HG03103 (cell line): Measurements from ENCODE around the gene ATP2A1.
"Not testable (repeated sequence)": the region's sequence is repeated elsewhere in the genome, so short reads cannot be mapped to it uniquely, and the experiment has no call there.

Source experiments
- ATAC-seq: cut with Tn5 transposase; IDR thresholded peaks from one replicate; pipeline ENCODE4 v1.9.1; 2021; ENCODE audit warnings: low read depth; ENCODE audit not compliant: unreplicated experiment

Gene ATP2A1

DNA sequence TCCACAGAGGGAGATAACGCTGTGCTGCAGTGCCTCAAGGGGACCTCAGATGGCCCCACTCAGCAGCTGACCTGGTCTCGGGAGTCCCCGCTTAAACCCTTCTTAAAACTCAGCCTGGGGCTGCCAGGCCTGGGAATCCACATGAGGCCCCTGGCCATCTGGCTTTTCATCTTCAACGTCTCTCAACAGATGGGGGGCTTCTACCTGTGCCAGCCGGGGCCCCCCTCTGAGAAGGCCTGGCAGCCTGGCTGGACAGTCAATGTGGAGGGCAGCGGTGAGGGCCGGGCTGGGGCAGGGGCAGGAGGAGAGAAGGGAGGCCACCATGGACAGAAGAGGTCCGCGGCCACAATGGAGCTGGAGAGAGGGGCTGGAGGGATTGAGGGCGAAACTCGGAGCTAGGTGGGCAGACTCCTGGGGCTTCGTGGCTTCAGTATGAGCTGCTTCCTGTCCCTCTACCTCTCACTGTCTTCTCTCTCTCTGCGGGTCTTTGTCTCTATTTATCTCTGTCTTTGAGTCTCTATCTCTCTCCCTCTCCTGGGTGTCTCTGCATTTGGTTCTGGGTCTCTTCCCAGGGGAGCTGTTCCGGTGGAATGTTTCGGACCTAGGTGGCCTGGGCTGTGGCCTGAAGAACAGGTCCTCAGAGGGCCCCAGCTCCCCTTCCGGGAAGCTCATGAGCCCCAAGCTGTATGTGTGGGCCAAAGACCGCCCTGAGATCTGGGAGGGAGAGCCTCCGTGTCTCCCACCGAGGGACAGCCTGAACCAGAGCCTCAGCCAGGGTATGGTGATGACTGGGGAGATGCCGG, 54.3 kb downstream of the ATP2A1 start:
- no peak for ATAC-seq

- no peak for ATAC-seq
Observed at GRCh38 chr16:28933171-28933570, 54.9 kb downstream of the ATP2A1 start.

GRCh38 chr16:28935346-28935745, 57.1 kb downstream of the ATP2A1 start:
- ATAC-seq, result no peak

- peak; percentile 71 for ATAC-seq
Observed at GRCh38 chr16:28935924-28936783, 57.9 kb downstream of the ATP2A1 start.

GRCh38 chr16:28936784-28937155, 58.5 kb downstream of the ATP2A1 start:
- no peak for ATAC-seq

- ATAC-seq, result no peak
Observed at GRCh38 chr16:28937222-28937876, 59.1 kb downstream of the ATP2A1 start.

DNA sequence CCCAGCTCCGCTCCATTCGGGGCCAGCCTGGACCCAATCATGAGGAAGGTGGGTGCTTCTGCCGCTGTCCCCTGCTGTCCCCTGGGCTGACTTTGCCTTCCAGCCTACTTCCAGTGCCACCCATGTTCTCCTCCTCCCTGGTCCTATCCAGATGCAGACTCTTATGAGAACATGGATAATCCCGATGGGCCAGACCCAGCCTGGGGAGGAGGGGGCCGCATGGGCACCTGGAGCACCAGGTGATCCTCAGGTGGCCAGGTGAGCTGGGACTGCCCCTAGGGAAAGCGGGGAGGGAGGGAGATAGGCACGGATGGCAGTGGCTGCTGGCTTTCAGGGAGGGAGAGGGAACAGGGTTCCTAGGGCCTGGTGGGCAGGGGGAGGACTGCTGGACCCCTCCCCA, 60.4 kb downstream of the ATP2A1 start:
- ATAC-seq, result no peak

DNA sequence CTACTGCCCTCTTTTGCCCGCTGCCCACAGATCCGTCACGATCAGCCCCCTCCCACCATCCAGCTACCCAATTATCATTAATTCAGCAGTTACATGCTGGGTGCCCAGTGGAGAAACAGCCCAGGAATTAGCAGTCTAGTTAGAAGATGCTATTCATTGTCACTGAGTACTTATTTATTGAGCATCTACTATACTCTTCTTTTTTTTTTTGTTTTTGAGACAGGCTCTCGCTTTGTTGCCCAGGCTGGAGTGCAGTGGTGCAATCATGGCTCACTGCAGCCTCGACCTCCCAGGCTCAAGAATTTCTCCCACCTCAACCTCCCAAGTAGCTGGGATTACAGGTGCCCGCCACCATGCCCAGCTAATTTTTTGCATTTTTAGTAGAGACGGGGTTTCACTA, 61.5 kb downstream of the ATP2A1 start:
- not testable (repeated sequence) for ATAC-seq

- ATAC-seq, result no peak
Observed at GRCh38 chr16:28943281-28943680, 65.0 kb downstream of the ATP2A1 start.

- ATAC-seq, result no peak
Observed at GRCh38 chr16:28946681-28947080, 68.4 kb downstream of the ATP2A1 start.

DNA sequence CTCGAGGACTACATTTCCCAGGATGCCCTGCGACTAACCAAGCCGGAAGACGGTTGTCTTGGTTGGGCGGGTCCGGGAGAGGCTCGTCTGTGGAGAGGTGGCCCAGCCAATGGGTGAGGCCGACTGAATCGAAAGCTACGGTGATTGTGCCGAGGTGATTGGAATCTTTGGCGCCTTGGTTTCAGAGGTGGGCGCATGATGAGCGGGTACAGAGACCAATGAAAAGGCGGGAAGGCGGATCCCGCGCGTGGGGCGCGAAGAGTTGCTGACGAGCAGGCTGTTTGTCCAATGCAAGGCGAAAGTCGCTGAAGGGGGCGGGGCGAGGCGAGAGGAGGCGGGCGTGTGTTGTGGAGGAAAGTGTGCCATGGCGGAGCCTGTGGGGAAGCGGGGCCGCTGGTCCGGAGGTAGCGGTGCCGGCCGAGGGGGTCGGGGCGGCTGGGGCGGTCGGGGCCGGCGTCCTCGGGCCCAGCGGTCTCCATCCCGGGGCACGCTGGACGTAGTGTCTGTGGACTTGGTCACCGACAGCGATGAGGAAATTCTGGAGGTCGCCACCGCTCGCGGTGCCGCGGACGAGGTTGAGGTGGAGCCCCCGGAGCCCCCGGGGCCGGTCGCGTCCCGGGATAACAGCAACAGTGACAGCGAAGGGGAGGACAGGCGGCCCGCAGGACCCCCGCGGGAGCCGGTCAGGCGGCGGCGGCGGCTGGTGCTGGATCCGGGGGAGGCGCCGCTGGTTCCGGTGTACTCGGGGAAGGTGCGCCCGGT, 72.5 kb downstream of the ATP2A1 start, which contains the start of gene NFATC2IP:
NFATC2IP (plus strand) TSS at position 290 of the 762 bp plus-strand sequence; CDS start at position 365, 75 bp downstream.
- ATAC-seq, result peak; percentile 92

DNA sequence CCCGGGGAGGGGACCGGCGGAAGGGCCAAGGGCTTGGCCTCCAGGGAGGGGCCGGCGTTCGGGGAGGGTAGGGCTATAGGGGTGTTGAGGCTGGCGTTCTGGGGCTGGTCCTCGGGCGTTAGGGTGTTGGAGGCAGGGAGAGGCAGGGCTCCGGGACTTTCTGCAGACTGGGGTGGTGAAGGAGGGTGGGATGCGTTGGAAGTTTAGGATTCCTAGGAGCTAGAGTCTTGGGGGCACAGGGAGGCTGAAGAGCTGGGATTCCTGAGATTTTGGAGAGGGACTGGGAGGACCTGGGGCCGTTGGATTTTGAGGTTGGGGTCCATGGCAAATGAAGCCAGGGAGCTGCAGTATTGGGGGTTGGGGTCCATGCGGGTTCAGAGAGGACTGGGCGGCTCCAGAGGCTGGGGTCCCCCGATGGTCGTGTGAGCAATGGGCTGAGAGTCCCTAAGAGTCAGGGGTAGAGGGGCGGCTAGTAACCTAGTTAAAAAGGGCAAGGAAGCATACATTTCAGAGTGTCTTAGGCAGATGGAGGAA, 73.2 kb downstream of the ATP2A1 start:
- ATAC-seq, result no peak
